ENCODE results near the gene NEK1.

Gene NEK1

DNA sequence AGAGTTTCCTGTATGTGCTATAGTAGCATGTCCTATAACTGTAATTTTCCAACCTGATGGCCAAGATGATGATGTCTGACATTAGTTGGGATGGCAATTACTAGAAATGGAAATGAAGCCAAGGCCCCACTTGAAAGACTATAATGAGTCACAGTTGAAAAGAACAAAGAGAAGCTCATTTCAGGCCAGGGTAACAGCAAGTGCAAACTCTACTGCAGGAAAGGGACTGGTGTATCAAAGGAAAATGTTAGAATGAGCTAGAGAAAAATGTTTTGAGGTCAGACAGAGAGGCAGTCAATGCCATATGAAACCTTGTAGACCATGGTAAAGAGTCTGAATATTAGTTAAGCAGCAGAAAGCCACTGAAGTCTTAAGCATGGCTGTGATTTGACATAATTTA is 195.4 kb downstream of the NEK1 start:
- no peak for DNase-seq

DNA sequence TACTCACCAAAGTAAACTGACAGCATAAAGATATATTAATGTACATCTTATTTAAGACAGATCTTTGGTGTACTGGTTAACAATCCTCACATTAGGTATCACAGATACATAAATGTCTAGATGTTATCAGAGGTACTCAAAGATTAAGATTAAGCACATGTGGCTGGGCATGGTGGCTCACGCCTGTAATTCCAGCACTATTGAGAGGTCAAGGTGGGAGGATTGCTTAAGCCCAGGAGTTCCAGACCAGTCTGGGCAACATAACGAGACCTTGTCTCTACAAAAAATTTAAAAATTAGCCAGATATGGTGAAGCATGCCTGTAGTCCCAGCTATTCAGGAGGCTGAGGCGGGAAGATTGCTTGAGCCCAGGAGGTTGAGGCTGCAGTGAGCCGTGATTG is 195.9 kb downstream of the NEK1 start:
- no peak for DNase-seq

DNA sequence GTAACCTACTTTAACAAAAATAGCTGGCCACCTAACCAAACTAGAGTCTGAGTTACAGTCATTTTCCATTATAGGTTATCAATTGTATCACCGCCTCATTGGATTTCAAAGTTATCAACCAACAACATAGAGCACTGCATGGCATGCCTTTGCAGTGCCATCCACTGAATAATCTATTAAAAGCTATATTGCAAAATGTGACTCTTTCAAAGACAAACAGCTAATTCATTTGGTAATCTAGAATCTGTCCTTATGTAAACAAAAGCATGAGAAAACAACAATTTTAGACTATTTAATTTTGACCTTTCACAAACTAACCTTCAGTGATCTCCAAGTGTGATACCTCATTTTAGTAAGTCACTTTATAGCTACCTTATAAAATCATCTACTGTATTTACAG is 197.5 kb downstream of the NEK1 start:
- no peak for DNase-seq

DNA sequence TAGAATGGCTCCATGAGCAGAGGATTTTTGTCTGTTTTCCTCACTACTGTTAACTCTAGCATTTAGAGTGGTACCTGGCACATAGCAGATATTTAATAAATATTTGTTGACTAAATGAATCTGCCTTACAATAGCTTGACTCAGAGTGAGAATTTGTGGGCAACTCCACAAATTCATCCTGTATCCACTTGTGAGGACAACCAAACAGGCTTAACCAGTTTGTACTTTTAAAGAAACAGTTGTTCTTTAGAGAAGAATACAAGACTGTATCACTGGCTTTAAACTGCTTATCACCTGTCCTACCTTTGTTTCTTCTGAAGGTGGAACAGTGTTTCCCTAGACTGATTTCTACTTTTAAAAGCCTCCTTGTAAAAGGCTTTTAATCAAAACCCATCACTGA is 200.3 kb downstream of the NEK1 start:
- DNase-seq, result no peak

DNA sequence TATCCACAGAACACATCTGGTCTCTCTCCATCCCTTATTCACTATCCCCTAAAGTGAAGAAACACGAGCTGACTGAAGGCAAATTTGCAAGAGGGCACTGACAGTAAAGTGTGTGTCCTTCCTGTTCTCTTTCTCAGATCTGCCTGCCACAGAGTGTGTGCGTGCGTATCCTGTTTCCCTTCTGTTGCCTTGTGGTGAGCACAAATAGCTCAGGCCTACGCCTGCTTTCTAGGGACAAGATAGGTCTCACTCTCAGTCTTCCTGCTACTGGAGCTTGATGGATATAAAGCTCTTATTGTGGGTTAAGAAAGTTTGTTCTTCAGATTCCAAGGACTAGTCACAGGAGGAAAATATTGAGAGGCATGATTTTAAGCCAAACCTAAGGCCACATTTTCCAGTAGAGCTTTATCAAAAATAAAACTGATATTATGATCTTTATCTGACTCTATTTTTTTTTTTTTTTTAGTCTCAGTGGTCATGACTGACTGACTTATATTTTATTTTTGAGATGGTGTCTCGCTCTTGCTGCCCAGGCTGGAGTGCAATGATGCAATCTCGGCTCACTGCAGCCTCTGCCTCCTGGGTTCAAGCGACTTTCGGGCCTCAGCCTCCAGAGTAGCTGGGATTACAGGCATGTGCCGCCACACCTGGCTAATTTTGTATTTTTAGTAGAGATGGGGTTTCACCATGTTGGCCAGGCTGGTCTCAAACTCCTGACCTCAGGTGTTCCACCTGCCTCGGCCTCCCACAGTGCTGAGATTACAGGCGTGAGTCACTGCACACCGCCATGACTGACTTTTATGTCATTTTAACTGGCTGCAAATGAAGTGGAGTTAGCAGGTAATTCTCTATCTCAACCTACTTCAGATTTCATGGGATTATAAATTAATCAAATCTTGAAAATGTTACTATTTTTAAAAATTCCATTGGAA is 201.3 kb downstream of the NEK1 start:
- DNase-seq, result no peak

DNA sequence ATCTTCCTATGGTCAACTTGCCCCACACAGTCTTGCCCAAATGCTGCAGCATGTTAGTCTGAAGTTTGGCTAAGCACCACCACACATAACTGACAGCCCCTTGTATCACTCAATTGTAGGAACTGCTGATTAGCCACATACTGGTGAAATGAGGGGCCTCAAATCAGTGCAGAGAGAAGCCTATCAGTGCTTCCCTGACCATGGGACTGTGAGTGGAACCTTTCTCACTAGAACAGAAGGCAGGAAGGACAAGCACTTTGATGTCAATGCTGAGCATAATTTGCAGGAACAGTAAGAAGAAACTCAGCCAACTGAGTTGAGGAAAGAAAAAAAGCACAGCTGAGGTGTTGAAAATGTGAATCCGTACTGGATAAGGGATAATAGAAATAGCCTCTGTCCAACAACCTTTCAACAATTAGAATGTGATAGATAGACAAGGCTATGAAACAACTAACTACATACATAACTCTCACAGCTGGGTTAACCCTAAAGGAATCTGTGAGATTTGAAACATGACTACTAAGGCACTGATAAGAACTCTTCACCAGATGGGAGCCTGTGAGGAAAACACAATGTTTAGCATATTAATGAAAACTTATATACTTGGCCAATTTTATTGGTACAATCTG is 205.1 kb downstream of the NEK1 start:
- no peak for DNase-seq

DNA sequence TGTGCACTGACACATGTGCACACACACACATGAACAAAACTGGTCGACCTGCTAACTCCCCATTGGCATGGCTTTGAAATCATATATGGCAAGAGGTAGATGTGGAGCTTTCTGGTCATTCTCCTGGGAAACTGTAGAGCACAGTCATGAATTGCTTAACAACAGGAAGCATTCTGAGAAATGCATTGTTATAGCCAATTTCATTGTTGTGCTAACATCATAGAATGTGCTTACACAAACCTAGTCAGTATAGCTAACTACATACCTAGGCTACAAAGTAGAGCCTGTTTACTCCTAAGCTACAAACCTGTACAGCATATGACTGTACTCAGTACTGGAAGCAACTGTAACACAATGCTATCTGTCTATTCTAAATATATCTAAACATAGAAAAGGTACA is 207.4 kb downstream of the NEK1 start:
- no peak for DNase-seq

DNA sequence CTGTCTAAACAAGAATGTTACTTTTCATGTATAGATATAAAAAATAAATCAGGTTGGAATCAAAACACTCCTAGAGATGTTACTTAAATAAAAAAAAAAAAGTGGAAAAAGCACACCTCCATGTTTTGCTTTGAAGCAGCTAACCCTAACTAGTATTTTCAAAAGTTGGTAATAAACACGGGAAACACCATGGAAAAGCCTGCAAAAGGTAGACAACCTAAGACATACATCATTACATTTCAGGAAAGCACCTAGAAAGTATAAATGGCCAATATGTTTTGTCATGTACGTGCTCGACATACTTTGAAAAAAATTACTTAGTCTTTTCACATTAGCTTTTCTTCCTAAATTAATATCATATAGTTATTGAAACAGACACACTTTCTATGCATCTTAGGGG is 211.6 kb downstream of the NEK1 start:
- no peak for DNase-seq

DNA sequence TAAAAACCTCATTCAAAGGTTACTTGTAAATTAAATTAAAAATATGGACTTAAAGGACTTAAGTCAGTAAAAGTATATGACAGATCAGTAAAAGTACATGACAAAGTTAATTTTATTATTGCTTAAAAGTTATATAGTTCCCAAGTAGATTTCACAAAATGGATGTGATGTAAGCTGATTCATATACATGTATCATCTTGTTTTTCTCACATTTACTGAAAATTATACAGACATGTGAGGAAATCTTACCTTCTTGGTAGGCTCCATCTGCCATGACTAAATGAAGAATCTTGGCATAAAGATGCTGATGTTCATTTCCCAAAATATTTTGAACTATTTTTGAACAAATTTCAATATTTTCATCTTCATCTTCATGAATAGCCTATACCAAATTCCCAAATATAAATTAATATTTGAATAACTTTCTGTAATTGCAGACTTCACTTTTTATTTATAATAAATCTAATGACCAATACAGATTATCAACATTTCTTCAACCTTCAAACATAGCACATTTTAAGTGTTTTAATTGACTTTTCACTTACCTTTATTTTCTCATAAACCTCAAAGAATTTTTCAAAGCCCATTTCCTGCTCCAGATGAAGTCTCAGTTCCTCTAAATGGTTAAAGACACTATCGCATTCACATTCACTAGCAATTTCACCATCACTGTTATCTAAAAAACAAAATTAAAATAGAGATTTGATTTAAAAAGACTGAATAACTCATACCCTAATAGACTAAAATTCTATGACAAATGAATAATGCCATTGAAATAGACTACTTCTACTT is 212.2 kb downstream of the NEK1 start:
- no peak for DNase-seq

DNA sequence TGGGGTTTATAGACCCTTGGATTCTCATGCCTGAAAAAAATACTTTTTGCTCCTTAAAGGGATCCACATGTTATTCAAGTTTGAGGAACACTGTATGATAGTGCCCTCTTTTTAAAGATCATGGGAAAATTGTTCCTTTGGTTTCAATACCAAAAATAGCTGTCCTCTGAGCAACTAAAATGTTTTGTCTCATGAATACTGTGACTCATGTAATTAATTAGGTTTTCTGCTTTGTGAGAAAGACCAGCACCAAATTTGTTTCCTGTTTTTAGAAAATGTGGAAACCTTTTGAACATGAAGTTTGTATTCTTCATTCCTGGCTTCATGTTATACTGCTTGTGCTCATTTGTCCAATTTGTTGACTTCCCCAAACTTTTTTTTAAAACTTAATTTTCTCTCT is 214.1 kb downstream of the NEK1 start:
- no peak for DNase-seq

DNA sequence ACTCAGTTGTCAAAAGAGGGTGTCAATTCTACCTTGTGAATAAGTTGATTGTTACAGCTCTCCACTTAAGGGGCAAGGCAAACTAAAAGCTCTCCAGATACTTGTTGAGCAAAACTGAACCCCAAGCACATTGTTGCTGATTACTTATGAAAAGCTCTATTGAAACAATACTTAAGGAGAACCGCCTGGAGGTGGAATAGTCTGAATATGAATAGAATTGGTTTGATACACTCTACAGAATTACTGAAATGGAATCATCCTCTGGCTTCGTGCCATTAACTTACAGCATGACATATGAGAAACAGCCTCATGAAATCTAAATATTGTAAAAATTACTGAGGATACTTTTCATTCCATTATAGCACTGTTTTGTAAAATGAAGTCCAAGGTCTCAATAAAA is 214.6 kb downstream of the NEK1 start:
- DNase-seq, result no peak

DNA sequence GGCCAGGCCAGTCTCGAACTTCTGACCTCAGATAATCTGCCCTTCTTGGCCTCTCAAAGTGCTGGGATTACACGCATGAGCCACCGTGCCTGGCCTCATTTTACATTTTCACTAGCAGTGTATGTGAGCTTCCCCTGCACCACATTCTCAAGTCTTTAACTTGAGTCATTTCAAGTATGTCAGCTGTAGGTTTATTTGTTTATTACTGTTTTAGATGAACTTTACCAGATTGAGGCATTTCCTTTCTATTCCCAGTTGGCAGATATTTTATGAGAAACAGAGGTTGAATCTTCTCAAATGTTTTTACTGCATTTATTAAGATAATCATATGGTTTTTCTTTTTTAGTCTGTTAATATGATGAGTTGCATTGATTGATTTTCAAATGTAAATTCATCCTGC is 227.0 kb downstream of the NEK1 start:
- no peak for DNase-seq

DNA sequence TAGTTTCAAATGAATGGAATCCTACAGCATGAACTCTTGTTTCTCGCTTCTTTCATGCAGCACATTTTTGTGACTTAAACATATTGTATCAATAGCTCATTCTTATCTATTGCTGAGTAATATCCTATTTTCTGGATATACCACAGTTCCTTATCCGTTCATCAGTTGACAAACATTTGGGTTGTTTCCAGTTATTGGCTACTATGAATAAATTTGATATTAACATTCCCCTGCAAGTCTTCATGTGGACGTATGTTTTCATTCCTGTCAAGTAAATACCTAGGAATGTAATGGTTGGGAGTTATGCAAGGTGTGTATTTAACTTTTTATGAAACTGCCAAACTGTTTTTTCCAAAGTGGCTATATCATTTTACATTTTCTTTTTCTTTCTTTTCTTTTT is 227.6 kb downstream of the NEK1 start:
- no peak for DNase-seq

DNA sequence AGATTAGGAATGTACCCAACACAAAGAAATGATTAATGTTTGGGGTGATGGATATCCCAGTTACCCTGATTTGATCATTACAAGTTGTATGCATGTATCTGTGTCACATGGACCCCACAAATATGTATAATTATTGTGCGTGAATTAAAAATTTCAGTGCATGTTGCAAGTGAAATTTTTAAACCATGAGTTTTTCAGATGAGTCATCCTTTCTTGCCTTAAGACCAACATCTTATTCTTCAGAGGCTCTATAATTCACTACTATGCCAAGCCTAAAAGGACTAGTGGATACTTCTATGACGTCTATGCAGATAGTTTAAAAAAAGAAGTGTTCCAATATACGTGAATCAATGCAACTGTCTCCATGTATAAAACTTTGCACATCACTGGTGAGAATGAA is 228.7 kb downstream of the NEK1 start:
- no peak for DNase-seq

DNA sequence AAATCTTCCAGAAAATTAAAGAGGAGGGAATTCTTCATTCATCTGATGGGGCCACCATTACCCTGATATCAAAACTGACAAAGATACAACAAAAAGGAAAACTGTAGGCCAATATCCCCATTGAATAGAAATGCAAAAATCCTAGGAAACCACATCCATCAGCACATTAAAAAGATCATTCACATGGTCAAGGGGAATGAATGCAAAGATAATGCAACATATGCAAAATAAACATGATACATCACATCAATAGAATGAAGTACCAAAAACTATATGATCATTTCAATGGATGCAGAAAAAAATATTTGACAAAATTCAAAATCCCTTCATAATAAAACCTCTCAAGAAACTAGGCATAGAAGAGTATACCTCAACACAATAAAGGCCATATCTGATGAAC is 232.7 kb downstream of the NEK1 start:
- no peak for DNase-seq

DNA sequence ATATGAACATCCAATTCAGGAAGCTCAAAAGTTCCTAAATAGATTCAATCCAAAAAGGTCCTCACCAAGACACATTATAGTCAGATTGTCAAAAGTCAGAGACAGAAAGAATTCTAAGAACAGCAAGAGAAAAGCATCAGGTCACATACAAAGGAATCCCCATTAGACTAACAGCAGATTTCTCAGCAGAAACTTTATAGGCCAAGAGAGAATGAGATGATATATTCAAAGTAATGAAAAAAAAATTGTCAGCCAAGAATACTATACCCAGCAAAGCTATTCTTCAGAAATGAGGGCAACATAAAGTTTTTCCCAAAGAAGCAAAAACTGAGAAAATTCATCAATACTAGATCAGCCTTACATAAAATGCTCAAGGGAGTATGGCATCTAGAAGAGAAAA is 235.0 kb downstream of the NEK1 start:
- DNase-seq, result no peak

DNA sequence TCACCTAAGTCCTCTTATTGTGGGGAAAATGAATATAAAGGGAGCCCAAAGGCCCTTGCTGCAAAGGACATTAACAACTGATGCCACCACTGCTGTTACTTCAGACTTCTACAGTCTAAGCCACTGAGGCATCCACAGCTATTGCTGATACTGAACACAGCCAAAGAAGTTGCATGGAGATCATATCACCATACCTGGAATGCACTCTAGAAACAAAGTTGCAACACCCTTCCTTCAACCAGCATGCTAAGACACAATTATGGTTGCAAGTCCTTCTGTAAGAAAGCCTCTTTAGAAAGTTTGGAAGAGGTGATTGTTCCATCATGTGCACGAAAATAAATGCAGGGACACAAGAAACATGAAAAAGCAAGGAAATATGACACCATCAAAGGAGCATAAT is 236.0 kb downstream of the NEK1 start:
- DNase-seq, result no peak

DNA sequence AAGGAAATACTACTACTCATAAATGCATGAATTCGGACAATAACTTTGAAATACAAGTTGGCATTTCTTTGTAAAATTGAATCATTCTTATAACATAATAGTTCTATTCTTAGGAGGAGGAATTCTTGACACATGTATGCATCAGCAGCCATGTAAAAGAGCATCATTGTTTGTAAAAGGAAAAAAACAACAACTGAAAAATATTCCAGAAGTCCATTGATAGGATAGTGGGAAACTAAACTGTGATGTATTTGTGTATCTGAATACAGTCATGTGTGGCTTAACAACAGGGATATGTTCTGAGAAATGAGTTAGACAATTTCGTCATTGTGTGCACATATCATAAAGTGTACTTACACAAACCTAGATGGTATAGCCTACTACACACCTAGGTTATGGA is 239.6 kb downstream of the NEK1 start:
- no peak for DNase-seq

DNA sequence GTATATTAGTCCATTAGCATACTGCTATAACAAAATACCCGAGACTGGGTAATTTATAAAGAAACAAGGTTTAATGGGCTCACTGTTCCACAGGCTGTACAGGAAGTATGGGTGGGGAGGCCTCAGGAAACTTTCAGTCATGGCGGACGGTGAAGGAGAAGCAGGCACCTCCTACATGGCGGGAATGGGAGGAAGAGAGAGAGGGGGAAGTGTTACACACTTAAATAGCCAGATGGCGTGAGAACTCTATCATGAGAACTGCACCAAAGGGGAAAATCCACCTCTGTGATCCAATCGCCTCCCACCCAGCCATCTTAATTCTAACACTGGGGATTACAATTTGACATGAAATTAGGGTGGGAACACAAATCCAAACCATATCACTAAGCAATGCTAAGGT is 242.7 kb downstream of the NEK1 start:
- DNase-seq, result no peak

DNA sequence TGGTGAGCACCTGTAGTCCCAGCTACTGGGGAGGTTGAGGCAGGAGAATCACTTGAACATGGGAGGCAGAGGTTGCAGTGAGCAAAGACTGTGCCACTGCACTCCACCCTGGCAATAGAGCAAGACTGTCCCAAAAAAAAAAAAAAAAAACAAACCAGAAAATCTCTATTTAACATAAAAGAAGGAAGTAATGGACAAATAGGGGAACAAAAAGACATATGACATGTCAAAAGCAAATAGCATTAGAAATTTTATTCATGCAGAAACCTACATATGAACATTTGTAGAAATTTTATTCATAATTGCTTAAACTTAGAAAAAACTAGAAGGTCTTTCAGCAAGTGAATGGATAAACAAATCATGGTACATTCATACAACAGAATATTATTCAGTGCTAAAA is 244.6 kb downstream of the NEK1 start:
- no peak for DNase-seq

DNA sequence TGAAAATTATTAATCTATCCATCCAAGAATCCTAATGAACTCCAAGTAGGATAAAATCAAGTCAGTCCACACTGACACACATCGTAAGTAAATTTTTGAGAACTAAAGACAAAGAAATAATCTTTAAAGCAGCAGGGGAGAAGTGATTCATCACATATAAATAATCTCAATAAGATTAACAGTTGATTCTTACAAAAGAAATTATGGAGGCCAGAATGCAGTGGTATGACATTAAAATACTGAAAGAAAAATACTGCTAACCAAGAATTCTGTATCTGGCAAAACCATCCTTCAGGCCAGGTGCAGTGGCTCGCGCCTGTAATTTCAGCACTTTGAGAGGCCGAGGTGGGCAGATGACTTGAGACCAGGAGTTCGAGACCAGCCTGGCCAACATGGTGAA is 245.6 kb downstream of the NEK1 start:
- DNase-seq, result no peak

DNA sequence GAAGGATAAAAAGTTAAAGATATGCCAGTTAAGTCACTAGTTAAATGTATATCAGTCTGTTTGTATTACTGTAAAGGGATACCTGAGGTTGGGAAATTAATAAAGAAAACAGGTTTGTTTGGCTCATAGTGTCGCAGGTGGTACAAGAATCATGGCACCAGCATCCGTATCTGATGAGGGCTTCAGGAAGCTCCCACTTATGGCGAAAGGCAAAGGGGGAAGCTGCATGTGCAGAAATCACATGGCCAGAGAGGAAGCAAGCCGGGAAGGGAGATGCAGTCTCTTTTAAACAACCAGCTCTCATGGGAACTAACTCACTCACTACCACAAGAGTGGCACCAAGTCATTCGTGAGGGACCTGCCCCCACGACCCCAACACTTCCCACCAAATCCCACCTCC is 249.8 kb downstream of the NEK1 start:
- no peak for DNase-seq

DNA sequence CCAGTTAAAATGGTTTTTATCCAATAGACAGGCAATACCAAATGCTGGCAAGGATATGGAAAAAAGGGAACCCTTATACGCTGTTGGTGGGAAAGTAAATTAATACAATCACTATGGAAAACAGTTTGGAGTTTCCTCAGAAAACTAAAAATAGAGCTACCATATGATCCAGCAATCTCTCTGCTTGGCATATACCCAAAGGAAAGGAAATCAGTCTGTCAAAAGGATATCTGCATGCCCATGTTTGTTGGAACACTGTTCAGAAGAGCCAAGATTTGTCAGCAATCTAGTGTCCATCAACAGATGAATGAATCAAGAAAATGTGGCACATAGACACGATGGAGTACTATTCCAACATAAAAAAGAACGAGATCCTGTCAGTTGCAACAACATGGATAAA is 250.6 kb downstream of the NEK1 start:
- DNase-seq, result no peak

DNA sequence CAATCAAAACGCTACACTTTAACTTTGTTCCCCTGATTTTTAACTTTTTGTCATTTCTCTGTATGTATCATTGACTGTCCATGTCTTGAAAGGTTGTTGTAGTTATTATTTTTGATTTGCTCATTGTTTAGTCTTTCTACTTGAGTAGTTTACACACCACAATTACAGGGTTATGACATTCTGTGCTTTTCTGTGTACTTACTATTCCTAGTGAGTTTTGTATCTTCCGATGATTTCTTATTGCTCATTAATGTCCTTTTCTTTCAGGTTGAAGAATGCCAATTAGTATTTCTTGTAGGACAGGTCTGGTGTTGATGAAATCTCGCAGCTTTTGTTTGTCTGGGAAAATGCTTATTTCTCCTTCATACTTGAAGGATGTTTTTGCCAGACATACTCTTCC is 252.4 kb downstream of the NEK1 start:
- DNase-seq, result no peak
